ENCODE results near the gene KCNAB1. TPM values are rescaled to one million over a fixed set of nuclear protein-coding genes. Genes with fewer than 3 reads are reported as not detected.

Gene KCNAB1
- total RNA-seq, 1 donor from 2014 or later: under 0.01 TPM

GRCh38 chr3:156488767-156489166, 368.4 kb downstream of the KCNAB1 start:
- no peak for DNase-seq (ENCODE audit: low read depth in 2 of 2)

GRCh38 chr3:156489462-156489911, 369.1 kb downstream of the KCNAB1 start:
- peak in 1 of 2 donors; percentile 23 for DNase-seq (ENCODE audit: low read depth in 2 of 2)

GRCh38 chr3:156491192-156491591, 370.8 kb downstream of the KCNAB1 start:
- DNase-seq (ENCODE audit: low read depth in 2 of 2): no peak

- no peak for DNase-seq (ENCODE audit: low read depth in 2 of 2)
Observed at GRCh38 chr3:156492801-156493261, 372.5 kb downstream of the KCNAB1 start.

GRCh38 chr3:156493887-156494286, 373.5 kb downstream of the KCNAB1 start:
- DNase-seq (ENCODE audit: low read depth in 2 of 2): no peak

GRCh38 chr3:156495816-156496215, 375.4 kb downstream of the KCNAB1 start:
- no peak for DNase-seq (ENCODE audit: low read depth in 2 of 2)

GRCh38 chr3:156497326-156497725, 376.9 kb downstream of the KCNAB1 start:
- DNase-seq (ENCODE audit: low read depth in 2 of 2): no peak

GRCh38 chr3:156498307-156498706, 377.9 kb downstream of the KCNAB1 start:
- DNase-seq (ENCODE audit: low read depth in 2 of 2): no peak

- DNase-seq (ENCODE audit: low read depth in 2 of 2): no peak
Observed at GRCh38 chr3:156507285-156507684, 386.9 kb downstream of the KCNAB1 start.

GRCh38 chr3:156509189-156510174, 389.1 kb downstream of the KCNAB1 start:
- peak; percentile 34 to 65 for DNase-seq (ENCODE audit: low read depth in 2 of 2)

GRCh38 chr3:156511987-156512677, 391.8 kb downstream of the KCNAB1 start:
- DNase-seq (ENCODE audit: low read depth in 2 of 2): no peak

- DNase-seq (ENCODE audit: low read depth in 2 of 2): no peak
Observed at GRCh38 chr3:156513619-156514018, 393.2 kb downstream of the KCNAB1 start.

GRCh38 chr3:156516284-156516683, 395.9 kb downstream of the KCNAB1 start:
- no peak for DNase-seq (ENCODE audit: low read depth in 2 of 2)

- DNase-seq (ENCODE audit: low read depth in 2 of 2): no peak
Observed at GRCh38 chr3:156516961-156517360, 396.6 kb downstream of the KCNAB1 start.

- DNase-seq (ENCODE audit: low read depth in 2 of 2): no peak
Observed at GRCh38 chr3:156518726-156519125, 398.3 kb downstream of the KCNAB1 start.

GRCh38 chr3:156519758-156520162, 399.4 kb downstream of the KCNAB1 start:
- no peak for DNase-seq (ENCODE audit: low read depth in 2 of 2)

GRCh38 chr3:156522673-156523072, 402.3 kb downstream of the KCNAB1 start:
- no peak for DNase-seq (ENCODE audit: low read depth in 2 of 2)

GRCh38 chr3:156525808-156526207, 405.4 kb downstream of the KCNAB1 start:
- no peak for DNase-seq (ENCODE audit: low read depth in 2 of 2)

- DNase-seq (ENCODE audit: low read depth in 2 of 2): no peak
Observed at GRCh38 chr3:156527060-156527459, 406.7 kb downstream of the KCNAB1 start.

- no peak for DNase-seq (ENCODE audit: low read depth in 2 of 2)
Observed at GRCh38 chr3:156530980-156531379, 410.6 kb downstream of the KCNAB1 start.

GRCh38 chr3:156532730-156533129, 412.4 kb downstream of the KCNAB1 start:
- no peak for DNase-seq (ENCODE audit: low read depth in 2 of 2)

- DNase-seq (ENCODE audit: low read depth in 2 of 2): no peak
Observed at GRCh38 chr3:156533205-156533604, 412.8 kb downstream of the KCNAB1 start.

Measured in dermis microvascular lymphatic vessel endothelial cell (primary cell).